ENCODE measurements around the gene PIK3C2G. TPM values are rescaled to one million over a fixed set of nuclear protein-coding genes. Genes with fewer than 3 reads are reported as not detected.

PIK3C2G gene
- total RNA-seq, 2 experiments from 2014 or later: not detected

- no peak for DNase-seq
- ChIA-PET CTCF (no interaction called here), POLR2A (no interaction called here)
- Mint-ChIP-seq H3K4me1 (no peaks in the 10 kb centered on the region), H3K27me3 (no peaks in the 10 kb centered on the region), H3K27ac (no peak overlapping the region), H3K4me3 (no peak overlapping the region), H3K36me3 (ENCODE audit: low read depth) (no peaks in the 10 kb centered on the region), H3K9me3 (peaks cover 3% of the 10 kb centered on the region)
These were observed 330.2 kb downstream of the PIK3C2G start for GRCh38 chr12:18591473-18591872.

GRCh38 chr12:18595412-18595811 lies 334.1 kb downstream of the PIK3C2G start:
- H3K36me3 Mint-ChIP-seq (ENCODE audit: low read depth): no peaks in the 10 kb centered on the region

DNA sequence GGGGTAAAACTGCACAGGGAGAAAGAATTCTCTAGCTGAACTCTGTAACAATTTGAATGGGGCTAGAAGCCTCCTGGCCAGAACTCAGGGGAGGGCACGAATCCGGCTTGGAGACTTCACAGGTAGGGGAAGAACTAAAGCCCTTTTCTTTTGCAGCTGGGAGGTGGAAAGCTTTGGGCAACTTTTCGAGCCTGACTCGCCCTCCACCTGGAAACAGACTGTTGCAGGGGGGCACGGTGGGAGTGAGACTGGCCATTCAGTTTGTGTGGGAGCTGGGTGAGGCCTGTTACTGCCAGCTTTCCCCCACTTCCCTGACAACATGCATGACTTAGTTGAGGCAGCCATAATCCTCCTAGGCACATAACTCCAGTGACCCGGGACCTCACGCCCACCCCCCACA lies 340.6 kb downstream of the PIK3C2G start:
- Mint-ChIP-seq H3K36me3 (ENCODE audit: low read depth) (no peaks in the 10 kb centered on the region), H3K4me3 (no peak overlapping the region), H3K9me3 (peaks cover 8% of the 10 kb centered on the region), H3K27ac (no peak overlapping the region), H3K27me3 (no peaks in the 10 kb centered on the region), H3K4me1 (no peaks in the 10 kb centered on the region)
- no peak for DNase-seq
- CTCF ChIA-PET: no interaction called here
- POLR2A ChIA-PET: no interaction called here

More at GRCh38 chr12:18595412-18595811, 334.1 kb downstream of the PIK3C2G start:
- Mint-ChIP-seq H3K27ac (no peak overlapping the region), H3K4me1 (no peaks in the 10 kb centered on the region), H3K9me3 (no peaks in the 10 kb centered on the region), H3K4me3 (no peak overlapping the region), H3K27me3 (no peaks in the 10 kb centered on the region)
- POLR2A ChIA-PET: no interaction called here
- DNase-seq: no peak
- CTCF ChIA-PET: no interaction called here

DNA sequence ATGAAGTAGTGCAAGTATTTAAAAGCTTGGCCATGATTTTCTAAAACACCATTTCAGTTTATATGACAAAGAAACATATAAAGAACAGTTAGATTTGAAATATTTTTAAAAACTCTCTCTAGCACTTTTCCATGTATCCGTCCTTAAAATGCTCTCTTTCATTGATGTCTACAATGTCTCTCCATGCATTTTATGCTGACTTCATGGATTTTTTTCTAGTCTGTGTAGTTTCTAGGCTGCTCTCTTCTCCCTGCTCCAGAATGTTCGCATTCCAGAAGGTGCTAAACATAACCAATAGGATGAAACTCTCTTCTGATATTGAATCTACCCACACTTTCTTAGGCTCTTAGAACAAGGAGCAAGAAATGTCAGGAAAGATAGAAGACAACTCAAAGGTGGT lies 351.7 kb downstream of the PIK3C2G start:
- no peaks in the 10 kb centered on the region for H3K36me3 Mint-ChIP-seq (ENCODE audit: low read depth)
- POLR2A ChIA-PET: no interaction called here

GRCh38 chr12:18620986-18621385 lies 359.7 kb downstream of the PIK3C2G start:
- DNase-seq: no peak
- no peaks in the 10 kb centered on the region for H3K36me3 Mint-ChIP-seq (ENCODE audit: low read depth)
- POLR2A ChIA-PET: no interaction called here
- no peaks in the 10 kb centered on the region for H3K4me1 Mint-ChIP-seq
- CTCF ChIA-PET: no interaction called here
- H3K27ac Mint-ChIP-seq: no peak overlapping the region
- H3K9me3 Mint-ChIP-seq: no peaks in the 10 kb centered on the region
- H3K27me3 Mint-ChIP-seq: no peaks in the 10 kb centered on the region
- no peak overlapping the region for H3K4me3 Mint-ChIP-seq

More for the DNA sequence above, 351.7 kb downstream of the PIK3C2G start:
- Mint-ChIP-seq H3K27me3 (no peaks in the 10 kb centered on the region), H3K4me1 (no peaks in the 10 kb centered on the region), H3K9me3 (no peaks in the 10 kb centered on the region), H3K27ac (no peak overlapping the region), H3K4me3 (no peak overlapping the region)
- CTCF ChIA-PET: no interaction called here
- DNase-seq: no peak

- no peak overlapping the region for H3K27ac Mint-ChIP-seq
- H3K4me1 Mint-ChIP-seq: no peaks in the 10 kb centered on the region
- no peaks in the 10 kb centered on the region for H3K36me3 Mint-ChIP-seq (ENCODE audit: low read depth)
- H3K27me3 Mint-ChIP-seq: no peaks in the 10 kb centered on the region
- H3K4me3 Mint-ChIP-seq: no peak overlapping the region
- peaks cover 2% of the 10 kb centered on the region for H3K9me3 Mint-ChIP-seq
- DNase-seq: no peak
- ChIA-PET CTCF (no interaction called here), POLR2A (no interaction called here)
These were observed 368.1 kb downstream of the PIK3C2G start for GRCh38 chr12:18629445-18629844.

- no peak for DNase-seq
- Mint-ChIP-seq H3K4me1 (no peaks in the 10 kb centered on the region), H3K9me3 (peaks cover 5% of the 10 kb centered on the region), H3K27me3 (no peaks in the 10 kb centered on the region), H3K27ac (no peak overlapping the region), H3K36me3 (ENCODE audit: low read depth) (no peaks in the 10 kb centered on the region), H3K4me3 (no peak overlapping the region)
- ChIA-PET POLR2A (no interaction called here), CTCF (no interaction called here)
These were observed 368.6 kb downstream of the PIK3C2G start for GRCh38 chr12:18629916-18630315.

- H3K36me3 Mint-ChIP-seq (ENCODE audit: low read depth): no peaks in the 10 kb centered on the region
- H3K27ac Mint-ChIP-seq: no peak overlapping the region
- no peaks in the 10 kb centered on the region for H3K4me1 Mint-ChIP-seq
- H3K9me3 Mint-ChIP-seq: peaks cover 10% of the 10 kb centered on the region
- ChIA-PET POLR2A (no interaction called here), CTCF (no interaction called here)
- no peak overlapping the region for H3K4me3 Mint-ChIP-seq
- H3K27me3 Mint-ChIP-seq: no peaks in the 10 kb centered on the region
- DNase-seq: no peak
These were observed 370.0 kb downstream of the PIK3C2G start for GRCh38 chr12:18631339-18631738.

DNA sequence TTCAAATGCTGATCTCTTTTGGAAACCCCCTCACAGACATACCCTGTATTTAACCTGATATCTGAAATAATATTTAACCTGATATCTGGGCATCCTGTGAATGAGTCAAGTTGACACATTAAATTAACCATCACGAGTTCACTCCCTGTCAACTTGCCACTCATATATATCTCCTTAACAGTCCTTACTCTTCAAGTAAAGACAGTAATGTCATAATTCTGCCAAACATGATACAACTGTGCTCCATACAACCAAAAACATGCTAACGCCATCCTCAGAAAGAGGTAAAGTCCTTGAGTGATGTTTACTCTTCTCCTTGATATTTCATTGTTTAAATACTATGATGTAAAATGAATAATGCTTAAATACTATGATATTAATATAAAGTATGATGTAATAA lies 371.5 kb downstream of the PIK3C2G start:
- POLR2A ChIA-PET: no interaction called here
- peaks cover 12% of the 10 kb centered on the region for H3K9me3 Mint-ChIP-seq
- CTCF ChIA-PET: no interaction called here
- no peak overlapping the region for H3K27ac Mint-ChIP-seq
- no peaks in the 10 kb centered on the region for H3K4me1 Mint-ChIP-seq
- H3K4me3 Mint-ChIP-seq: no peak overlapping the region
- H3K27me3 Mint-ChIP-seq: no peaks in the 10 kb centered on the region
- DNase-seq: no peak
- H3K36me3 Mint-ChIP-seq (ENCODE audit: low read depth): no peaks in the 10 kb centered on the region

- CTCF ChIA-PET: no interaction called here
- Mint-ChIP-seq H3K4me3 (no peak overlapping the region), H3K36me3 (ENCODE audit: low read depth) (no peaks in the 10 kb centered on the region), H3K4me1 (no peaks in the 10 kb centered on the region), H3K9me3 (peaks cover 12% of the 10 kb centered on the region), H3K27ac (no peak overlapping the region), H3K27me3 (no peaks in the 10 kb centered on the region)
- no peak for DNase-seq
- POLR2A ChIA-PET: no interaction called here
These were observed 373.1 kb downstream of the PIK3C2G start for GRCh38 chr12:18634382-18634781.

GRCh38 chr12:18640321-18640955 lies 379.1 kb downstream of the PIK3C2G start:
- H3K4me1 Mint-ChIP-seq: no peaks in the 10 kb centered on the region
- no peaks in the 10 kb centered on the region for H3K27me3 Mint-ChIP-seq
- H3K36me3 Mint-ChIP-seq (ENCODE audit: low read depth): no peaks in the 10 kb centered on the region
- DNase-seq: no peak
- ChIA-PET POLR2A (no interaction called here), CTCF (no interaction called here)
- H3K4me3 Mint-ChIP-seq: no peak overlapping the region
- peaks cover 6% of the 10 kb centered on the region for H3K9me3 Mint-ChIP-seq
- no peak overlapping the region for H3K27ac Mint-ChIP-seq

DNA sequence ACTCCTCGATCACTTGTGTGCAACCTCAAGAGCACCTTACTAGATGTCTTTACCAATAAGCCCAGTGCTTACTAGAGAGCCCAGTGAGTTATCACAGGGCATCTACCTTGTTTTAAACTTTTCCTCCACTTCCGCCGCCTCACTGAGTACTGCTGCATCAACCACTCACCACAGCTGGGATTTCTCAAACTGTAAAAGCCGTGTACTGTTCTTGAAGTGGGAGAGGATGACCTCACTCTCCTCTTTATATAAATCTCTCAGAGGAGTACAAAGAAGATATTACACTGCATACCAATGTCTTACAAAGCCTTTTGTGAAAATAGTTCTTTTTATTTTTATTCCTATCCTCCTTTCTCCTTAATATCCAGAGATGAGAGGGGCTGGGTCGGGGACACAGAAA lies 382.4 kb downstream of the PIK3C2G start:
- no peaks in the 10 kb centered on the region for H3K9me3 Mint-ChIP-seq
- H3K4me3 Mint-ChIP-seq: no peak overlapping the region
- H3K27me3 Mint-ChIP-seq: no peaks in the 10 kb centered on the region
- H3K27ac Mint-ChIP-seq: no peak overlapping the region
- ChIA-PET POLR2A (no interaction called here), CTCF (no interaction called here)
- DNase-seq: no peak
- no peaks in the 10 kb centered on the region for H3K4me1 Mint-ChIP-seq
- H3K36me3 Mint-ChIP-seq (ENCODE audit: low read depth): no peaks in the 10 kb centered on the region

GRCh38 chr12:18644564-18644963 lies 383.2 kb downstream of the PIK3C2G start:
- POLR2A ChIA-PET: no interaction called here
- H3K9me3 Mint-ChIP-seq: no peaks in the 10 kb centered on the region
- no peaks in the 10 kb centered on the region for H3K4me1 Mint-ChIP-seq
- no peak overlapping the region for H3K4me3 Mint-ChIP-seq
- DNase-seq: no peak
- H3K36me3 Mint-ChIP-seq (ENCODE audit: low read depth): no peaks in the 10 kb centered on the region
- H3K27ac Mint-ChIP-seq: no peak overlapping the region
- no peaks in the 10 kb centered on the region for H3K27me3 Mint-ChIP-seq
- CTCF ChIA-PET: no interaction called here

DNA sequence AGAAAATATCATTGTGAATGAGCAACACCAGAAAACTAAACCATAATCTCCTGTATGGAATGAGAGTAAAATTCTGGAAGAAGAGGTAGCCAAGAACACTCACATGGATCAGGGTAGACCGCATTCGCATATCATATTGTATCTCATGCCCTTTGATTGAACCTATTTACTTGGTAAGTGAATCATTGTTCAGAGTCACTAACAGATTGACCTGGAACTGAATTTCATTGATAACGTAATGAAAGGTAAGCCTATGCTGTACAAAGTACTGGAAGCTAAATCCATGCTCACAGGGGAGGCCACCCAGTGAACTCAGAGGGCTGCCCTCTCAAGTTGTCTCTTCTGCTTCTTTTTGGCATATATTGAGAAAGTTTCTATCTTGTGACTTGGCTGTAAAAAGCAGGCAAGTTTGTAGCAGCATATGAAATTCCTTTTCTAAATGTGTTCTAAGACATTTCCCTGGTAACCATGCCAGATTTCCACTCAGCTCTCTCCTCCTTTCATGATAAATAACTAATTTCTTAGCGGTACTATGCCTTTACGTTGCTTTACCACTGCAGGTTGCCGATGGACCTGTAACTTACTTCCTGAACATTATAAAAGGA lies 385.1 kb downstream of the PIK3C2G start:
- no peaks in the 10 kb centered on the region for H3K9me3 Mint-ChIP-seq
- no peak for DNase-seq
- H3K27ac Mint-ChIP-seq: no peak overlapping the region
- H3K4me1 Mint-ChIP-seq: no peaks in the 10 kb centered on the region
- ChIA-PET CTCF (no interaction called here), POLR2A (no interaction called here)
- no peak overlapping the region for H3K4me3 Mint-ChIP-seq
- no peaks in the 10 kb centered on the region for H3K36me3 Mint-ChIP-seq (ENCODE audit: low read depth)
- no peaks in the 10 kb centered on the region for H3K27me3 Mint-ChIP-seq
